PFSK-1 (cell line): Measurements from ENCODE around the gene NRROS.

ENCODE experiments used
- FOXP2 ChIP-seq: optimal IDR thresholded peaks from 2 replicates; pipeline ENCODE3; 2011; ENCODE audit warnings: borderline replicate concordance, control low read depth, inconsistent platforms; ENCODE audit not compliant: insufficient read depth; ENCODE audit errors: extremely low read length, extremely low read depth
- POLR2AphosphoS5 ChIP-seq: IDR thresholded peaks from 2 replicates; pipeline ENCODE4 v1.6.1; 2012; ENCODE audit warnings: low read depth, mild to moderate bottlenecking, control low read depth, low read length, moderate library complexity
- SIN3A ChIP-seq: IDR thresholded peaks from 2 replicates; pipeline ENCODE4 v1.6.1; 2012; ENCODE audit warnings: mild to moderate bottlenecking, low read length, moderate library complexity, borderline replicate concordance; ENCODE audit not compliant: insufficient read depth
- TAF1 ChIP-seq: IDR thresholded peaks from 2 replicates; pipeline ENCODE4 v1.6.1; 2012; ENCODE audit warnings: low read length, control low read depth, borderline replicate concordance; ENCODE audit not compliant: insufficient read depth
- TF ChIP-seq, protein P1 (sequence below), 2 experiments: IDR thresholded peaks; 2 replicates each; pipeline versions ENCODE4 v1.6.1 to v1.8.0; 2011 to 2012; ENCODE audit warnings: low read depth in 2 of 2, low read length in 2 of 2, control low read depth in 1 of 2, inconsistent platforms in 1 of 2, mild to moderate bottlenecking in 1 of 2, moderate library complexity in 1 of 2; ENCODE audit not compliant: insufficient read depth in 1 of 2

DNA sequence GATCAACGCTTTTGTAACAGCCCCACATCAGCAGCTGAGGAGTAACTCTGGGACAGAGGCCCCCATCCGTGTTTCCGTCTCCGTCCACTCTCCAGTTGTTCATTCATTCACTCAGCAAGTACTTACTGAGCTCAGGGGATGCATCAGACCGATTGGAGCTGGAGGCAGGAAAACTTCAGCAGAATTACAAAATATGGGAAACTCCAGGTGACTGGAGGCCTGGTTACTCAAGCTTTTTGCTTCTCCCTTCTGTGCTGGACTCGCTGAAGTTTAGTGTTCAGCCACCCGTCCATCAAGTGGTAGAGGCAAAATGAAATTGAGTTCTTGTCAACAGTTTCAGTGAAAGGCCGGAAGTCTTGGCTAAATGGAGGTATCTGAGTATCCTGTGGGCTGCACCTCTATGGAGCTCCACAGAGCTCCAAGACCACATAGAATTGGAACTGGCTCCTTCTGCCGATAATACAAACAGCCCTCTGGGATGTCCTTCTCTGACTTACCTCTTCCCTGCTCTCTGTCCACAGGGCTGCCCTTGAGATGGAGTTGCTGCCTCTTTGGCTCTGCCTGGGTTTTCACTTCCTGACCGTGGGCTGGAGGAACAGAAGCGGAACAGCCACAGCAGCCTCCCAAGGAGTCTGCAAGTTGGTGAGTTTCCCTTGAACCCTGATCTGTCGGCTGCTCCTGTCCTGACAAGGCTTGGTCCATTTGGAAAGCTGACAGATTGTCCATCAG lies 14.7 kb downstream of the NRROS start:
- TF ChIP-seq POLR2AphosphoS5 (no peak), SIN3A (no peak), TAF1 (no peak), FOXP2 (no peak)
- TF ChIP-seq, protein P1, sequence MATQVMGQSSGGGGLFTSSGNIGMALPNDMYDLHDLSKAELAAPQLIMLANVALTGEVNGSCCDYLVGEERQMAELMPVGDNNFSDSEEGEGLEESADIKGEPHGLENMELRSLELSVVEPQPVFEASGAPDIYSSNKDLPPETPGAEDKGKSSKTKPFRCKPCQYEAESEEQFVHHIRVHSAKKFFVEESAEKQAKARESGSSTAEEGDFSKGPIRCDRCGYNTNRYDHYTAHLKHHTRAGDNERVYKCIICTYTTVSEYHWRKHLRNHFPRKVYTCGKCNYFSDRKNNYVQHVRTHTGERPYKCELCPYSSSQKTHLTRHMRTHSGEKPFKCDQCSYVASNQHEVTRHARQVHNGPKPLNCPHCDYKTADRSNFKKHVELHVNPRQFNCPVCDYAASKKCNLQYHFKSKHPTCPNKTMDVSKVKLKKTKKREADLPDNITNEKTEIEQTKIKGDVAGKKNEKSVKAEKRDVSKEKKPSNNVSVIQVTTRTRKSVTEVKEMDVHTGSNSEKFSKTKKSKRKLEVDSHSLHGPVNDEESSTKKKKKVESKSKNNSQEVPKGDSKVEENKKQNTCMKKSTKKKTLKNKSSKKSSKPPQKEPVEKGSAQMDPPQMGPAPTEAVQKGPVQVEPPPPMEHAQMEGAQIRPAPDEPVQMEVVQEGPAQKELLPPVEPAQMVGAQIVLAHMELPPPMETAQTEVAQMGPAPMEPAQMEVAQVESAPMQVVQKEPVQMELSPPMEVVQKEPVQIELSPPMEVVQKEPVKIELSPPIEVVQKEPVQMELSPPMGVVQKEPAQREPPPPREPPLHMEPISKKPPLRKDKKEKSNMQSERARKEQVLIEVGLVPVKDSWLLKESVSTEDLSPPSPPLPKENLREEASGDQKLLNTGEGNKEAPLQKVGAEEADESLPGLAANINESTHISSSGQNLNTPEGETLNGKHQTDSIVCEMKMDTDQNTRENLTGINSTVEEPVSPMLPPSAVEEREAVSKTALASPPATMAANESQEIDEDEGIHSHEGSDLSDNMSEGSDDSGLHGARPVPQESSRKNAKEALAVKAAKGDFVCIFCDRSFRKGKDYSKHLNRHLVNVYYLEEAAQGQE (IDR thresholded peaks at IDR 0.05; ENCODE audit: insufficient read depth in 1 of 2, low read depth in 2 of 2, low read length in 2 of 2): no peak
